A549 (cell line): Measurements from ENCODE around the gene PCSK7. TPM values are rescaled to one million over a fixed set of nuclear protein-coding genes. Genes with fewer than 3 reads are reported as not detected.

ENCODE experiments used
- ATAC-seq, 2 experiments: fragments of 200-7000 bp in 1 of 2; fragments of >200 bp in 1 of 2; cut with Nextera tagmentation in 1 of 2; cut with Tn5 transposase in 1 of 2; 3 replicates each; pipeline versions ENCODE4 v1.8.0 to v1.9.1; 2018 to 2020; ENCODE audit warnings: mild to moderate bottlenecking in 1 of 2, moderate library complexity in 1 of 2
- CTCF ChIA-PET: fragments of 300-600 bp; sonication (Branson Sonifier 250); formaldehyde crosslinking; extraction: SDS; loops from one replicate; lab custom pipeline; 2021; ENCODE audit warnings: antibody characterized with exemption, inconsistent platforms; lab: Yijun Ruan, JAX
- POLR2A ChIA-PET: fragments of 350-600 bp; formaldehyde crosslinking; extraction: SDS; loops from one replicate; lab custom pipeline; 2021; ENCODE audit warnings: antibody characterized with exemption, inconsistent platforms; lab: Yijun Ruan, JAX
- DNase-seq, 2 experiments: peaks; one replicate each; pipeline versions ENCODE4 v3.0.0 to v3.0.0-alpha.2; 2011 to 2016; ENCODE audit warnings: low read depth in 1 of 2, low spot score in 1 of 2
- FAIRE-seq: peaks from 2 replicates; lab custom pipeline; 2011; peaks lifted over from hg19 to GRCh38; lab: Jason Lieb, UNC
- H3K27ac ChIP-seq, 2 experiments: fragments of >200 bp; sonication (Bioruptor Twin); formaldehyde crosslinking; 3 replicates each; pipeline ENCODE4 v1.5.1; 2016 to 2017
- H3K4me1 ChIP-seq: fragments of >200 bp; sonication (Bioruptor Twin); formaldehyde crosslinking; 3 replicates; pipeline ENCODE4 v1.6.1; 2016
- H3K4me2 ChIP-seq: fragments of >200 bp; sonication (Bioruptor Twin); formaldehyde crosslinking; 3 replicates; pipeline ENCODE4 v1.6.1; 2016
- H3K4me3 ChIP-seq: fragments of >200 bp; sonication (Bioruptor Twin); formaldehyde crosslinking; 3 replicates; pipeline ENCODE4 v1.5.1; 2016
- H3K9me3 ChIP-seq: fragments of >200 bp; sonication (Bioruptor Twin); formaldehyde crosslinking; 3 replicates; pipeline ENCODE4 v1.6.1; 2016
- CHD2 ChIP-seq: fragments of 150-350 bp; IDR thresholded peaks from 2 replicates; pipeline ENCODE4 v1.6.1; 2014; ENCODE audit warnings: low read length; ENCODE audit not compliant: partially characterized antibody
- ESRRA ChIP-seq: fragments of 150-350 bp; IDR thresholded peaks from 2 replicates; pipeline ENCODE4 v1.6.1; 2014; ENCODE audit warnings: mild to moderate bottlenecking, low read length, borderline replicate concordance
- FOSB ChIP-seq: fragments of 250-450 bp; sonication (Bioruptor Pico); IDR thresholded peaks from 2 replicates; pipeline ENCODE4 v1.5.0; 2020; ENCODE audit warnings: mild to moderate bottlenecking, moderate library complexity
- HDAC2 ChIP-seq: fragments of 200-600 bp; sonication (generic); IDR thresholded peaks from 2 replicates; pipeline ENCODE4 v1.6.1; 2016
- HEYL ChIP-seq: fragments of 250-450 bp; sonication (Bioruptor Pico); IDR thresholded peaks from 2 replicates; pipeline ENCODE4 v1.8.0; 2021; ENCODE audit warnings: mild to moderate bottlenecking, moderate library complexity
- HOXB13 ChIP-seq: fragments of 250-450 bp; sonication (Bioruptor Pico); IDR thresholded peaks from 2 replicates; pipeline ENCODE4 v1.5.0; 2020; ENCODE audit warnings: low read depth, mild to moderate bottlenecking, moderate library complexity
- HOXB5 ChIP-seq: fragments of 250-450 bp; sonication (Bioruptor Pico); IDR thresholded peaks from 2 replicates; pipeline ENCODE4 v1.5.0; 2020; ENCODE audit warnings: mild to moderate bottlenecking, moderate library complexity
- JUN ChIP-seq, 2 experiments: fragments of >200 bp; sonication (Bioruptor Twin); formaldehyde crosslinking; IDR thresholded peaks; 2 replicates in 1 of 2; 3 replicates in 1 of 2; pipeline ENCODE4 v1.6.1; 2016 to 2017
- KDM5A ChIP-seq: fragments of 200-600 bp; sonication (generic); IDR thresholded peaks from 2 replicates; pipeline ENCODE4 v1.6.1; 2016; ENCODE audit warnings: antibody characterized with exemption, mild to moderate bottlenecking
- MAFK ChIP-seq: fragments of 450-650 bp; IDR thresholded peaks from 2 replicates; pipeline ENCODE4 v1.6.1; 2014; ENCODE audit not compliant: partially characterized antibody
- MAZ ChIP-seq: fragments of 150-350 bp; IDR thresholded peaks from 2 replicates; pipeline ENCODE4 v1.6.1; 2014; ENCODE audit warnings: antibody characterized with exemption, low read depth, low read length, borderline replicate concordance
- PHF8 ChIP-seq: fragments of 200-600 bp; sonication (generic); IDR thresholded peaks from 2 replicates; pipeline ENCODE4 v1.6.1; 2016; ENCODE audit warnings: low read depth, mild to moderate bottlenecking, antibody characterized with exemption, moderate library complexity, borderline replicate concordance
- POLR2A ChIP-seq: IDR thresholded peaks from 2 replicates; pipeline ENCODE4 v1.6.1; 2012; ENCODE audit warnings: mild to moderate bottlenecking, low read length
- RAD21 ChIP-seq, 2 experiments: fragments of >200 bp in 1 of 2; sonication (Bioruptor Twin) in 1 of 2; formaldehyde crosslinking in 1 of 2; IDR thresholded peaks in 1 of 2; conservative IDR thresholded peaks in 1 of 2; 2 replicates in 1 of 2; 3 replicates in 1 of 2; pipeline ENCODE4 v1.6.1; 2012 to 2018; ENCODE audit warnings: inconsistent platforms in 1 of 2
- RCOR1 ChIP-seq: fragments of 150-350 bp; IDR thresholded peaks from 2 replicates; pipeline ENCODE4 v1.6.1; 2014; ENCODE audit warnings: antibody characterized with exemption, low read length, low read depth
- RFX5 ChIP-seq: fragments of 450-650 bp; IDR thresholded peaks from 2 replicates; pipeline ENCODE4 v1.7.1; 2014; ENCODE audit warnings: antibody characterized with exemption, mild to moderate bottlenecking, moderate library complexity
- RNF2 ChIP-seq: fragments of 200-600 bp; sonication (generic); IDR thresholded peaks from 2 replicates; pipeline ENCODE4 v1.6.1; 2016; ENCODE audit warnings: low read depth, mild to moderate bottlenecking, antibody characterized with exemption, moderate library complexity, borderline replicate concordance
- SMC3 ChIP-seq: fragments of >200 bp; sonication (Bioruptor Twin); formaldehyde crosslinking; IDR thresholded peaks from 3 replicates; pipeline ENCODE4 v1.6.1; 2018; ENCODE audit warnings: inconsistent platforms
- ZSCAN20 ChIP-seq: fragments of 250-450 bp; sonication (Bioruptor Pico); IDR thresholded peaks from 2 replicates; pipeline ENCODE4 v1.8.0; 2022; ENCODE audit warnings: mild to moderate bottlenecking, moderate library complexity
- WGBS: methylation state at CpG from one replicate; pipeline ENCODE4 v1.1.6; 2017; ENCODE audit errors: missing lambda C conversion rate; 5-methylcytosine and 5-hydroxymethylcytosine counted together
- polyA plus RNA-seq, 4 experiments: library from polyadenylated mRNA; depleted of rRNA in 3 of 4; stranded (reverse); fragments of >200 nt; fragmentation: RNase III in 1 of 4; extraction: RNeasy Plus Mini Kit Qiagen cat#74134 plus additional on column Dnase treatment in 1 of 4; gene quantifications; 2 replicates in 3 of 4; 3 replicates in 1 of 4; pipeline ENCODE4 v1.2.3, GENCODE V29; 2011 to 2017
- TF ChIP-seq, protein P1 (sequence below): fragments of >200 bp; sonication (Bioruptor Twin); formaldehyde crosslinking; IDR thresholded peaks from 3 replicates; pipeline ENCODE4 v1.5.1; 2016
- TF ChIP-seq, protein P2 (sequence below): fragments of >200 bp; sonication (Bioruptor Twin); formaldehyde crosslinking; IDR thresholded peaks from 3 replicates; pipeline ENCODE4 v1.6.1; 2016
- TF ChIP-seq, protein P3 (sequence below): IDR thresholded peaks from 2 replicates; pipeline ENCODE4 v1.6.1; 2012
- TF ChIP-seq, protein P4 (sequence below): fragments of 250-450 bp; sonication (Bioruptor Pico); IDR thresholded peaks from 2 replicates; pipeline ENCODE4 v1.5.0; 2021; ENCODE audit warnings: mild to moderate bottlenecking, moderate library complexity, borderline replicate concordance

Gene PCSK7
- polyA plus RNA-seq, 2 of the 4 experiments (the other 2 are of a cell fraction): 9.8 to 17.8 TPM

DNA sequence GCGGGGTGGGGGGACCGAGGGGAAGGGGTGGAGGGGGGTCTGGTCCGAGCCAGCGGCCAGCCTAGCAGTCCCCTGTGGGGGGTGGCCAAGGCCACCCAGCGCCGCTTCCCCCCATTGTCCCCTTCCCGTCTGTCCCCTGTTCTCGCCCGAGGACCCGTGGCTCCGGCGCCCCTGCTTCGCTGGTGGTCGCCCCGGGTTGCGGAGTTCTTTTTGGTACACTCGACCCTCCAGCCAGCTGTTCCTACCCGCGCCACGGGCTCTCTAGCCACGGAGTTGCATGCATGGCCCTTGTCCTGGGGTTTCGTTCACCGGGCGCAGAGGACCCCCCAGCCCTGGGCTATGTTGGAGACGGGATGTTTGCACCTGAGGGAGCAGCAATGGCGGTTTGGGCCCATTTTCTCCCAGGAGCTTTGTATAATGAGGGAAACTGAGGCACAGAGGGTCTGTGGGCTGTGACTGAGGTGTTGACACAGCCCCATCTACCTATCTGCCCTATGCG is 1.1 kb upstream of the PCSK7 start:
- H3K27ac ChIP-seq: peak overlapping the region; percentile 82 to 100
- DNase-seq (peak in 1 of 2 experiments; percentile 14), FAIRE-seq (no peak)
- no peaks in the 10 kb centered on the region for H3K9me3 ChIP-seq
- H3K4me3 ChIP-seq: peak overlapping the region; percentile 60
- ChIA-PET CTCF (interaction anchor here (1.3 kb wide), 1 partner anchor 52 kb away, joined by 4 read pairs; no protein-coding TSS in a partner anchor), POLR2A (interaction anchor here (1.5 kb wide), 1 partner anchor 442 kb away, joined by 3 read pairs; the partner anchor contains the start of gene APOA5)
- peak overlapping the region; percentile 83 for H3K4me2 ChIP-seq
- H3K4me1 ChIP-seq: peaks cover 12% of the 10 kb centered on the region; the same call in 1 of the 3 replicates
- 5% methylated on average over 23 of the region's 27 CpGs for WGBS
- TF ChIP-seq MAZ (no peak), ZSCAN20 (CRISPR knock-in tag) (no peak), CHD2 (no peak), RNF2 (no peak), FOSB (no peak), HEYL (CRISPR knock-in tag) (no peak), RFX5 (no peak), ESRRA (no peak), HOXB13 (CRISPR knock-in tag) (no peak), HDAC2 (no peak)
- TF ChIP-seq, protein P1, sequence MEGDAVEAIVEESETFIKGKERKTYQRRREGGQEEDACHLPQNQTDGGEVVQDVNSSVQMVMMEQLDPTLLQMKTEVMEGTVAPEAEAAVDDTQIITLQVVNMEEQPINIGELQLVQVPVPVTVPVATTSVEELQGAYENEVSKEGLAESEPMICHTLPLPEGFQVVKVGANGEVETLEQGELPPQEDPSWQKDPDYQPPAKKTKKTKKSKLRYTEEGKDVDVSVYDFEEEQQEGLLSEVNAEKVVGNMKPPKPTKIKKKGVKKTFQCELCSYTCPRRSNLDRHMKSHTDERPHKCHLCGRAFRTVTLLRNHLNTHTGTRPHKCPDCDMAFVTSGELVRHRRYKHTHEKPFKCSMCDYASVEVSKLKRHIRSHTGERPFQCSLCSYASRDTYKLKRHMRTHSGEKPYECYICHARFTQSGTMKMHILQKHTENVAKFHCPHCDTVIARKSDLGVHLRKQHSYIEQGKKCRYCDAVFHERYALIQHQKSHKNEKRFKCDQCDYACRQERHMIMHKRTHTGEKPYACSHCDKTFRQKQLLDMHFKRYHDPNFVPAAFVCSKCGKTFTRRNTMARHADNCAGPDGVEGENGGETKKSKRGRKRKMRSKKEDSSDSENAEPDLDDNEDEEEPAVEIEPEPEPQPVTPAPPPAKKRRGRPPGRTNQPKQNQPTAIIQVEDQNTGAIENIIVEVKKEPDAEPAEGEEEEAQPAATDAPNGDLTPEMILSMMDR: no peak
- TF ChIP-seq, protein P2, sequence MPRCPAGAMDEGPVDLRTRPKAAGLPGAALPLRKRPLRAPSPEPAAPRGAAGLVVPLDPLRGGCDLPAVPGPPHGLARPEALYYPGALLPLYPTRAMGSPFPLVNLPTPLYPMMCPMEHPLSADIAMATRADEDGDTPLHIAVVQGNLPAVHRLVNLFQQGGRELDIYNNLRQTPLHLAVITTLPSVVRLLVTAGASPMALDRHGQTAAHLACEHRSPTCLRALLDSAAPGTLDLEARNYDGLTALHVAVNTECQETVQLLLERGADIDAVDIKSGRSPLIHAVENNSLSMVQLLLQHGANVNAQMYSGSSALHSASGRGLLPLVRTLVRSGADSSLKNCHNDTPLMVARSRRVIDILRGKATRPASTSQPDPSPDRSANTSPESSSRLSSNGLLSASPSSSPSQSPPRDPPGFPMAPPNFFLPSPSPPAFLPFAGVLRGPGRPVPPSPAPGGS: no peak
- TF ChIP-seq, all 56 proteins: peak for 0
- peak; percentile 37 to 52; a peak in 3 of 6 replicates for ATAC-seq

DNA sequence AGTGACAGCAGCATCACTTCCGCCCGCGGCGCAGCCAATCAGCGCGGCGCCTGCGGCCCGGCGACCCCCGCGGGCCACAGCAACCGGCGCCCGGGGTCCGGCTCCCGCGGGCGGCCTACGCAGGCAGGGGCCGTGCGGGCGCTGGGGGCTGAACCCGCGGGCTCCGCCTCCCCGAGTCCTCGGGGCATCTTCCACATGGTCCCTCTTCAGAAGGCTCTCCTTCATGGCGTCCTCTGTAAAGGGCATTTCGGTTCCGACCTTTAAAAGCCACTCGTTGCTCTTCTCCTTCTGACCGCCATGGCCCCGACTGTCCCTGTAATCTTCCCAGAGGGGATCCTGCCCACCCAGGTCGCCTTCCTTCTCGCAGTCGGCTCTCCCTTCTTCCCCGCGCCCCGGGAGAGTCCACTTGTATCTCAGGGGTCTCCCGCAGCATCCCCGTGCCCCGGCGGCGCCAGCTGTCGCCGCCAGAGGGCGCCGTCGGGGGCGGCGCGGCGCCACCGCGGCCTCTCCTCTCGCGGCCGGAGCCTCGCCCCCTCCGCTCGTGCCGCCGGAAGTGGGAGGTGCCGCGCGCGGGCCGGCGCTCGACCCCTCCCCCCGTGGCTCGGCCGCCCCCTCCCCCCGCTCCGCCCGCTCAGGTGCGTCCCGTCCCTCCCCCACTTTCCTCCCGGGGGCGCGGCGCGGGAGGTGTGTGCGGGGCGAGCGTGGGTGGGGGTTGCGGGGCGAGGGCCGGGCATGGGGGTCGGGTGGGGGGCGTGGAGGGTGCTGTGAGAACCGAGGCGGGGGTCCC is 412 bp upstream of the PCSK7 start, which contains the start of gene RNF214:
Gene RNF214 (plus strand): TSS at position 580 of the 787 bp plus-strand sequence. CDS start 1,602 bp downstream, outside the sequence.
- no peak for FAIRE-seq
- TF ChIP-seq, protein P2: 0 out of 3 replicates have a peak, but pooled peaks have one; percentile 4
- TF ChIP-seq KDM5A (peak; percentile 55; the same call in 1 of the 2 replicates), MAFK (no peak), HOXB5 (CRISPR knock-in tag) (no peak), POLR2A (peak; percentile 12; the same call in 1 of the 2 replicates), RAD21 (conservative IDR thresholded peaks at IDR 0.05 in 1 of 2, IDR thresholded peaks at IDR 0.05 in 1 of 2) (peak in 1 of 2 experiments; percentile 24; a peak in 1 of 5 replicates), JUN (IDR thresholded peaks at IDR 0.05) (peak; percentile 34 to 75; a peak in 2 of 5 replicates), SMC3 (peak; percentile 54), RCOR1 (no peak), PHF8 (peak; percentile 65), RFX5 (peak; percentile 63; the same call in 1 of the 2 replicates), MAZ (0 out of 2 replicates have a peak, but pooled peaks have one; percentile 58)
- TF ChIP-seq, protein P3, sequence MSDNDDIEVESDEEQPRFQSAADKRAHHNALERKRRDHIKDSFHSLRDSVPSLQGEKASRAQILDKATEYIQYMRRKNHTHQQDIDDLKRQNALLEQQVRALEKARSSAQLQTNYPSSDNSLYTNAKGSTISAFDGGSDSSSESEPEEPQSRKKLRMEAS: peak; percentile 40; the same call in 1 of the 2 replicates
- TF ChIP-seq, protein P4, sequence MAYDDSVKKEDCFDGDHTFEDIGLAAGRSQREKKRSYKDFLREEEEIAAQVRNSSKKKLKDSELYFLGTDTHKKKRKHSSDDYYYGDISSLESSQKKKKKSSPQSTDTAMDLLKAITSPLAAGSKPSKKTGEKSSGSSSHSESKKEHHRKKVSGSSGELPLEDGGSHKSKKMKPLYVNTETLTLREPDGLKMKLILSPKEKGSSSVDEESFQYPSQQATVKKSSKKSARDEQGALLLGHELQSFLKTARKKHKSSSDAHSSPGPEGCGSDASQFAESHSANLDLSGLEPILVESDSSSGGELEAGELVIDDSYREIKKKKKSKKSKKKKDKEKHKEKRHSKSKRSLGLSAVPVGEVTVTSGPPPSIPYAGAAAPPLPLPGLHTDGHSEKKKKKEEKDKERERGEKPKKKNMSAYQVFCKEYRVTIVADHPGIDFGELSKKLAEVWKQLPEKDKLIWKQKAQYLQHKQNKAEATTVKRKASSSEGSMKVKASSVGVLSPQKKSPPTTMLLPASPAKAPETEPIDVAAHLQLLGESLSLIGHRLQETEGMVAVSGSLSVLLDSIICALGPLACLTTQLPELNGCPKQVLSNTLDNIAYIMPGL (CRISPR knock-in tag): no peak
- TF ChIP-seq, protein P1: peak; percentile 80
- TF ChIP-seq, all 56 proteins: peak for 11
- ChIA-PET CTCF (interaction anchor here (0.7 to 1.4 kb wide), 6 partner anchors 9 to 353 kb away, joined by 3 read pairs; no protein-coding TSS in a partner anchor), POLR2A (interaction anchor here (0.9 to 1.5 kb wide), 2 partner anchors 95 to 441 kb away, joined by 3 to 4 read pairs; partner anchors contain the start of genes APOA5 and CEP164)
- ATAC-seq (peak; percentile 89 to 90), DNase-seq (peak; percentile 60 to 75)
- Histone ChIP-seq H3K27ac (peak within 1 kb of the TSS; percentile 82 to 100), H3K4me2 (peak within 1 kb of the TSS; percentile 89), H3K4me1 (peaks cover 12% of the 10 kb centered on the region; the same call in 1 of the 3 replicates), H3K9me3 (no peaks in the 10 kb centered on the region), H3K4me3 (peak within 1 kb of the TSS; percentile 60)
- 0% methylated on average over 19 of the region's 94 CpGs for WGBS
